ENCODE data around the gene PRSS16. TPM values are rescaled to one million over a fixed set of nuclear protein-coding genes. Genes with fewer than 3 reads are reported as not detected.

Gene PRSS16
- total RNA-seq, 4 donors from 2014 or later = 9.0 to 34.5 (median 18.8) TPM

GRCh38 chr6:27294409-27294808 lies 46.9 kb downstream of the PRSS16 start:
- intact Hi-C loops (cut with DNase I; ENCODE audit: low total_unique reads) = no loop called here
- TF ChIP-seq CTCF (IDR thresholded peaks at IDR 0.05) (no peak), POLR2A (IDR thresholded peaks at IDR 0.05) (no peak), EP300 (IDR thresholded peaks at IDR 0.05; ENCODE audit: low read depth) (no peak), POLR2AphosphoS5 (IDR thresholded peaks at IDR 0.05) (no peak)
- in situ Hi-C loops (cut with MboI; ENCODE audit: low pct_ligation_motif_present in 1 of 4, low pct_unique_long_range_greater_than_20kb in 1 of 4, low sequenced_read_pairs in 3 of 4) = loop anchor here in 1 of 4 donors (10.0 kb wide), 1 partner anchor 370 kb away; no protein-coding TSS in a partner anchor
- no peak overlapping the region for H3K27ac ChIP-seq
- no peaks in the 10 kb centered on the region for H3K36me3 ChIP-seq
- H3K27me3 ChIP-seq = peaks cover 100% of the 10 kb centered on the region
- 11 to 26% methylated on average over 4 to 5 of the region's 5 CpGs for WGBS, 2 donors (ENCODE audit: low coverage in 1 of 2)
- no peaks in the 10 kb centered on the region for H3K9me3 ChIP-seq
- peaks cover 0 to 12% (median 4%) of the 10 kb centered on the region in 4 donors for H3K4me1 ChIP-seq
- H3K4me3 ChIP-seq = no peak overlapping the region
- no peak for DNase-seq

DNA sequence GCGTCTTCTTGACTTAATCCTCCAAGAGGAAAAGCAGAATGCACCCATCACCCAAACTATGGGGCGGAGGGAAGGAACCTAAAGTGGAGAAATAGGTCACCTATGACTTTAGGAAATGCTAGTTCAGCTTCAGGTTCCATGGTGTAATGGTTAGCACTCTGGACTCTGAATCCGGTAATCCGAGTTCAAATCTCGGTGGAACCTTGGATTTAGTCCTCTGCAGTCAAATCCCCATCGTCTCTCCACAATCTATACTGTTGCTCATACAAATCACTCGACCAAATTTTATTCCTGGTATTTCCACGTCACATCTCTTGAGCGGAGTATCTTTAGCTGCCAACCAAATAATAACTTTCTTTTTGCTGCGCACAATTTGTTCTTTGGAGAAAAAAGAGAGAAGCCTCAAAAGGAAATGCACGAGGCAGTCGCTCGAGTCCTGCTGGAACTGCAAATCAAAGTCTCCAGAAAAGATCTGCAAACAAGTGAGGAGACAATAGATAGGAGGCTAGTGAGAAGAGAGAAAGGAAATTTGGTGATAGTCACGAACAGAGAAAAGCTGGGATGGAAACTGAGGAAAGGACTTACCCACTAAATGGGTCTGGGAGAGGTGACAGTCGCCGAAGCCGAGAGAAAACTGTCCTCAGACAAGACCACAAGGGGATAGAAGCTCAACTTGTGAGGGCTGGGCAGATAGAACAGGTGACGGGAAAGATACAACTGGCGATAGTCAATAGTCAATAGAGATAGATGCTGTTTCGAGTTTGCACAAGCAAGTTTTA lies 48.0 kb downstream of the PRSS16 start:
- in situ Hi-C loops (cut with MboI; ENCODE audit: low pct_ligation_motif_present in 1 of 4, low pct_unique_long_range_greater_than_20kb in 1 of 4, low sequenced_read_pairs in 3 of 4) = loop anchor here in 1 of 4 donors (10.0 kb wide), 1 partner anchor 369 kb away; no protein-coding TSS in a partner anchor
- no peak overlapping the region for H3K4me3 ChIP-seq
- no peak overlapping the region for H3K27ac ChIP-seq
- H3K9me3 ChIP-seq = no peaks in the 10 kb centered on the region
- intact Hi-C loops (cut with DNase I; ENCODE audit: low total_unique reads) = no loop called here
- peaks cover 0 to 12% (median 4%) of the 10 kb centered on the region in 4 donors for H3K4me1 ChIP-seq
- H3K36me3 ChIP-seq = no peaks in the 10 kb centered on the region
- TF ChIP-seq CTCF (IDR thresholded peaks at IDR 0.05) (no peak), POLR2AphosphoS5 (IDR thresholded peaks at IDR 0.05) (no peak), EP300 (IDR thresholded peaks at IDR 0.05; ENCODE audit: low read depth) (no peak), POLR2A (IDR thresholded peaks at IDR 0.05) (no peak)
- DNase-seq = no peak
- peaks cover 100% of the 10 kb centered on the region for H3K27me3 ChIP-seq
- WGBS, 2 donors (ENCODE audit: low coverage in 1 of 2) = 7 to 11% methylated on average over 15 to 20 of the region's 20 CpGs

- 6 to 9% methylated on average over 10 to 27 of the region's 27 CpGs for WGBS, 2 donors (ENCODE audit: low coverage in 1 of 2)
- H3K27ac ChIP-seq = no peak overlapping the region
- intact Hi-C loops (cut with DNase I; ENCODE audit: low total_unique reads) = no loop called here
- H3K4me1 ChIP-seq = peaks cover 0 to 12% (median 4%) of the 10 kb centered on the region in 4 donors
- peak overlapping the region in 1 of 4 donors; percentile 5 for H3K4me3 ChIP-seq
- in situ Hi-C loops (cut with MboI; ENCODE audit: low pct_ligation_motif_present in 1 of 4, low pct_unique_long_range_greater_than_20kb in 1 of 4, low sequenced_read_pairs in 3 of 4) = loop anchor here in 1 of 4 donors (10.0 kb wide), 1 partner anchor 369 kb away; no protein-coding TSS in a partner anchor
- H3K27me3 ChIP-seq = peaks cover 100% of the 10 kb centered on the region
- H3K36me3 ChIP-seq = no peaks in the 10 kb centered on the region
- TF ChIP-seq CTCF (IDR thresholded peaks at IDR 0.05) (no peak), EP300 (IDR thresholded peaks at IDR 0.05; ENCODE audit: low read depth) (no peak), POLR2AphosphoS5 (IDR thresholded peaks at IDR 0.05) (no peak), POLR2A (IDR thresholded peaks at IDR 0.05) (no peak)
- DNase-seq = no peak
- H3K9me3 ChIP-seq = no peaks in the 10 kb centered on the region
These were observed 48.7 kb downstream of the PRSS16 start for GRCh38 chr6:27296106-27296783.

- no peaks in the 10 kb centered on the region for H3K36me3 ChIP-seq
- H3K27ac ChIP-seq = no peak overlapping the region
- TF ChIP-seq CTCF (IDR thresholded peaks at IDR 0.05) (no peak), POLR2AphosphoS5 (IDR thresholded peaks at IDR 0.05) (no peak), POLR2A (IDR thresholded peaks at IDR 0.05) (no peak), EP300 (IDR thresholded peaks at IDR 0.05; ENCODE audit: low read depth) (no peak)
- no peak overlapping the region for H3K4me3 ChIP-seq
- peaks cover 100% of the 10 kb centered on the region for H3K27me3 ChIP-seq
- H3K9me3 ChIP-seq = no peaks in the 10 kb centered on the region
- DNase-seq = no peak
- intact Hi-C loops (cut with DNase I; ENCODE audit: low total_unique reads) (no loop called here), in situ Hi-C loops (cut with MboI; ENCODE audit: low pct_ligation_motif_present in 1 of 4, low pct_unique_long_range_greater_than_20kb in 1 of 4, low sequenced_read_pairs in 3 of 4) (loop anchor here in 1 of 4 donors (10.0 kb wide), 1 partner anchor 367 kb away; no protein-coding TSS in a partner anchor)
- H3K4me1 ChIP-seq = peaks cover 0 to 12% (median 4%) of the 10 kb centered on the region in 4 donors
- 18 to 33% methylated on average over 7 of the region's 7 CpGs for WGBS, 2 donors (ENCODE audit: low coverage in 1 of 2)
These were observed 50.0 kb downstream of the PRSS16 start for GRCh38 chr6:27297484-27297856.
